Uterus (tissue), 2 donors: ENCODE results near the gene GMDS.

Experiments
- POLR2A ChIP-seq, 2 donors: fragments of 450-650 bp; IDR thresholded peaks; one replicate each; pipeline ENCODE4 v1.6.1; 2016; ENCODE audit warnings: antibody characterized with exemption in 2 of 2, mild to moderate bottlenecking in 1 of 2, moderate library complexity in 1 of 2
- TF ChIP-seq, protein P1 (sequence below), 4 experiments: fragments of 200-600 bp in 2 of 4; fragments of 450-650 bp in 2 of 4; sonication (generic) in 2 of 4; IDR thresholded peaks; one replicate each; pipeline ENCODE4 v1.5.1; 2016 to 2019; ENCODE audit warnings: antibody characterized with exemption in 4 of 4, mild to moderate bottlenecking in 2 of 4, moderate library complexity in 1 of 4

DNA sequence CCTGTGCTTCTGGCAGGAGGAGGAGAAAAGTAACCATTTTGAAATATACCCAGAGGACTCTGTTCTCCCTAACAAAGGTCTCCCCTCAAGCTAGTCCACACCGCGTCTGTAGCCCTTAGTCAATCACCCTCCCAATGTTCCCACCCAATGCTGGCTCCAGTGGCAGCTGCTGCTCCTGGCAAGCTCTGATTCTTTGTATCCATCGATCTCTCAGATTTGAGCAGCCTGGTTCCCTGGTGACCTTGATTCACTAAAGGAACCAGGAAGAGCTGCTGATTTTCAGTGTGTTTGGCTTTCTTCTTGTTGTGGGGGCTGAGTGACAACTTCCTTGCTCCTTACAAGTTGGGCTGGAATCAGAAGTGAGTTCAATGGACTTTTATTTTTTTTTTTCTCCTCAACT is 567.2 kb downstream of the GMDS start:
- TF ChIP-seq, protein P1, sequence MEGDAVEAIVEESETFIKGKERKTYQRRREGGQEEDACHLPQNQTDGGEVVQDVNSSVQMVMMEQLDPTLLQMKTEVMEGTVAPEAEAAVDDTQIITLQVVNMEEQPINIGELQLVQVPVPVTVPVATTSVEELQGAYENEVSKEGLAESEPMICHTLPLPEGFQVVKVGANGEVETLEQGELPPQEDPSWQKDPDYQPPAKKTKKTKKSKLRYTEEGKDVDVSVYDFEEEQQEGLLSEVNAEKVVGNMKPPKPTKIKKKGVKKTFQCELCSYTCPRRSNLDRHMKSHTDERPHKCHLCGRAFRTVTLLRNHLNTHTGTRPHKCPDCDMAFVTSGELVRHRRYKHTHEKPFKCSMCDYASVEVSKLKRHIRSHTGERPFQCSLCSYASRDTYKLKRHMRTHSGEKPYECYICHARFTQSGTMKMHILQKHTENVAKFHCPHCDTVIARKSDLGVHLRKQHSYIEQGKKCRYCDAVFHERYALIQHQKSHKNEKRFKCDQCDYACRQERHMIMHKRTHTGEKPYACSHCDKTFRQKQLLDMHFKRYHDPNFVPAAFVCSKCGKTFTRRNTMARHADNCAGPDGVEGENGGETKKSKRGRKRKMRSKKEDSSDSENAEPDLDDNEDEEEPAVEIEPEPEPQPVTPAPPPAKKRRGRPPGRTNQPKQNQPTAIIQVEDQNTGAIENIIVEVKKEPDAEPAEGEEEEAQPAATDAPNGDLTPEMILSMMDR (IDR thresholded peaks at IDR 0.05) = no peak
- TF ChIP-seq POLR2A (IDR thresholded peaks at IDR 0.05) = no peak
